ENCODE data around the gene CXCL11.
"Not testable (repeated sequence)": the region's sequence is repeated elsewhere in the genome, so short reads cannot be mapped to it uniquely, and the experiment has no call there.

CXCL11 gene

DNA sequence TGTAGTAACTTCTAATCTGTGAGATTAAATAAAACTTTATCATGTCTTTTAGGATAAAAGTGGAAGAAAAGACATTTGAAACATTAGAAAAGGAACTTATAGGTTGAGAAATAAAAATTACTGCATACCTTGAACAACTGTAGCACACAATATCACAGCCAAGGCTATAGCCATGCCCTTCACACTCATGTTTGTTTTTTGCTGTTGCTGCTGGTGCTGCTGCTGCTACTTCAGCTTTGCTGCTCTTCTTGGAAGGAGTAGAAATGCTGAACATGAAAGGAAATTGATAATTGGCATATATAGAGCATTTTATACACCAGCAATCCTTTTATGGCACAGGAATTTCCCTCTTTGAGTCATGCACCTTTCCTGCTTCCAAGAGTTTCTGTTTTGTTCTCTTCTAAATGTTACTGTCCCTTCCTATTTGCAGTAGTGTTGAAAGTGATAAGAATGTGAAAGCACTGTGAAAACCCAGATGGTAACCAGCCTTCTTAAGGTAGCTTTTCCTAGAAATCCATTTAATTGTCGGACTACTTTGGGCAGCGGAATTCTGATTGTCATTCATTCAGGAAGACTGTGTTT, at the start of gene CXCL11:
TSS of gene CXCL11 (minus strand) at position 272 of the 582 bp plus-strand sequence. CDS start at position 189, 83 bp downstream.
- FAIRE-seq (no peak), DNase-seq (ENCODE audit: extremely low spot score, insufficient read length, low read depth) (no peak)

DNA sequence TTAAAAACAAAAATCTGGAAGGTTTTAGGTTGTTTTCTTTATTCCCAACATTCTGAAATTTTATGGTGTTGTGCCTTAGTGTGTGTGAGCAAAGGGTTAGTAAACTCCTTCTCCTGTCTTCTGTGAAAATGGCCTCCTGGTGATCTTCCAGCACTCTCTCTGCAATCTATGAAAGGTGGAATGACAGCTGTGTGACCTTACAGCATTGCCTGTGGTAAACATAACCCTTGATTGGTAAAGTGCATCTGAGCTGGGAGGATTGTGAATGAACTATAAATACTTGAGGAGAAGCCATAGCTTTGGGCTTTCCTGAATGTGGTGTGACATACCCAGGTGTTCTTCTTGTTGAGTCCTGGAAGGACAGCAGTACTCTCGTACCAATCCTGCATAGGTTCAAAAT, 48.7 kb upstream of the CXCL11 start:
- FAIRE-seq (no peak), DNase-seq (ENCODE audit: extremely low spot score, insufficient read length, low read depth) (no peak)

DNA sequence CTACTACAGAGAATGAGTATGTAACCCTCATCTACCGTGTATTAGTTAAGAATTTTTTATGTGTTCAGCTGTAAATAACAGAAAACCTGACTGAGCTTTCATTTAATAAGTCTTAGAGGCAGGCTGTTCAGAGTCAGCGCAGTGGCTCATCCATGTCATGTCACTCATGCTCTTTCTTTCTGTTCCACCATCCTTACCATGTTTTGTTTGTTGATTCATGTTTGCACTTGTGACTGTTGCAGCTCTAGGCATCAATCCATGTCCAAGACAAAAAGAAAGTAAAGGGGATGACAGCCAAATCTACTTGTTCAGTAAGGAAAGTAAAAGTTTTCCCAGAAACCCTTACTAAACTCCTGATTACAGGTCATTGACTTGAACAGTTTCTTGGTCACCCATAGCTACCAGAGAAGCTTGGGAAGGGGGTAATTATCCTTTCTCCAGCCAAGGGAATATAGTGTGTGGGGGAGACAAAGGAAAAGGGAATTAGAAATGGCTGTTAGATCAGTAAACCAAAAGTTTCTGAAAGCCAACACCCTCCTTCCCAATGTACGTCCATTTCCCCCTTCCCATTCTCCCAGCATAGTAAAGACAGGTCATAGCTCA, 47.6 kb upstream of the CXCL11 start:
- FAIRE-seq, result no peak
- DNase-seq (ENCODE audit: extremely low spot score, insufficient read length, low read depth), result no peak

DNA sequence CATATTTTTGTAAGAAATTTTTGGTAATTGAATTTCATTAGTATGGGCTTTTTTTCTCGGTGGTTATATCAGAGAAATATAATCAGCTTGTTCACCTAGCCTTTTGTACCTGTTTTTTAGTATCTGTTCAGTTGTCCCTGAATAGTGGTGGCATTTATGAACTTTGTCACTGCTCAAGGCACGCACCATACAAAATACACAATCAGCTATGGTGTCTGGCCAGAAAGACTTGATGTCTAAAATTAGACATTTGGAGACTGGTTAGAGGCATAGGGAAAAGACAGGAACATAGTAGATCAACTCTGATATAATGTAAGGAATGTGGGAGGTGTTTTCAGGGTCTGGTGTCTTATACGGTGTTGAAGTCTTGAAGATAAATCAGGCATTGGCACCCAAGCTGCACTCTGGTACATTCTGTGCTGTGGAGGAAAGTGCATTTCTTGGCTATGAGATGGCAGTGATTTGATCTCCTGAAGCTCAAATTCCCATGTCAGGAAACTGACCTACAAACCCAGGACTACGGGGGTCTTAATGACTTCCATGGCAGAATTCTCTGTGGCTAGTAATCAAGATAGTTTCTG, 42.3 kb upstream of the CXCL11 start:
- FAIRE-seq, result no peak
- no peak for DNase-seq (ENCODE audit: extremely low spot score, insufficient read length, low read depth)

DNA sequence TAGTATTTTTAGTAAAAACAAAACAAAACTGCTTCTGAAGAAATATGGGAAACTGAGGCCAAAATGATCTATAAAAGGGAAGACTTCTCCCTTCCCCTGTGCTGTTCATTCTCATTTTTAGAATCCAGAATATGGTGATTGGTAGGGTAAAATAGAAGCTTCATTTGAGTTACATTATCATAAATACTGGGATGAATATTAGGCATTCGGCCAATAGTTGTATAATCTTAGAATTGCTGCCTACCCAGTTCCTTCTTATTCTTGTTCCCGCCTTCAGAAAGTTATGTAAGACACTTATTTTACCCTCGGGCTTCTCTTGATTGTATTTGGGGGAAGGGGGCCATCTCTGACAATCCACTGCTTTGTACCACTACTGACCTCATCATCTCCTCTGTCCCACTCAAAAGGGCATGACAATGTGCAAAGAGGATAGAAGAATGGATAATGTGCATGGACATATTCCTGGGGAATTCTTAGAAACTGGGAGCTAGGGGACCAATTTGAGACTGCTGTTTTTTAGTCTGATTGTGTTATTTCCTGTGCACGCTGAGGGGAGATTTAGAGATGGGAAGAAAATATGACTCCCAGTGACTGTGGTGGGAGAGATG, 39.2 kb upstream of the CXCL11 start:
- no peak for FAIRE-seq
- DNase-seq (ENCODE audit: extremely low spot score, insufficient read length, low read depth), result no peak

DNA sequence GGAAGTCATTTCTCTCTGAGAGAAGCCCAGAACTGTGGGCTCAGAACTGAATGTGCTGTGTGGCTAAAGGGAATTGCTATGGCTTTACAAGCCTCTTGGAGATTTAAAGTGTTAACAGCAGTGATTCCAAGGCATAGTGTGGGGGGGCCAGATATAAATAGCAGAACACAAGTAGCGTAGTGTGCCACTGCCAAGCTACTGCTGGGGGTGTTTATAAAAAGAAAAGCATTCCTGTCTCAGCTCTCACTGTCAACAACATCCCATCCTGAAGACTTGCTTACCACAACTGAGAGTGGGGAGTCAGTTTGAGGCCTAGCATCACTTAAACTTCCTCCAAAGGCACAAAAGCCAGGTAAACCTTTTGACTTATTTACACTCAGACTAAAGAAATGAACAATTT, 38.6 kb upstream of the CXCL11 start, which contains the start of gene ART3:
TSS of gene ART3 (plus strand) at position 242 of the 400 bp plus-strand sequence. CDS start 1,181 bp downstream, outside the sequence.
- FAIRE-seq, result no peak

DNA sequence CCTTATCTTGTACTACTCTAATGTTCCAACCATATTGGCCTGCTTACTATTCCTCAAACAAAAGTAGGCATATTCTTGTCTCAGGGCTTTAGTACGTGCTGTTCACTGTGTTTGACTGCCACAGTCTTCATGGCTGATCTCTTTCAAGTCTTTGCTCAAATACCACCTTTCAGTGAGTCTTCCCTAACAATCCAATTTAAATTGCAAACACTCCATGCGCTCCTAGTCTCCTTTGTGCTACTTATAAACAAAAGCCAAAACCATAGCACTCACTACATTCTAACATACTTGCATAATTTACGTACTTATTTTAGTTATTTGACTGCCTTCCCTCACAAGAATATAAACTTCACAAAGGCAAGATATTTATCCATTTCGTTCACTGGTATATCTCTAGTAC, 36.9 kb upstream of the CXCL11 start:
- DNase-seq (ENCODE audit: extremely low spot score, insufficient read length, low read depth) (no peak), FAIRE-seq (no peak)

More for the DNA sequence above, 38.6 kb upstream of the CXCL11 start, which contains the start of gene ART3:
- no peak for DNase-seq (ENCODE audit: extremely low spot score, insufficient read length, low read depth)

DNA sequence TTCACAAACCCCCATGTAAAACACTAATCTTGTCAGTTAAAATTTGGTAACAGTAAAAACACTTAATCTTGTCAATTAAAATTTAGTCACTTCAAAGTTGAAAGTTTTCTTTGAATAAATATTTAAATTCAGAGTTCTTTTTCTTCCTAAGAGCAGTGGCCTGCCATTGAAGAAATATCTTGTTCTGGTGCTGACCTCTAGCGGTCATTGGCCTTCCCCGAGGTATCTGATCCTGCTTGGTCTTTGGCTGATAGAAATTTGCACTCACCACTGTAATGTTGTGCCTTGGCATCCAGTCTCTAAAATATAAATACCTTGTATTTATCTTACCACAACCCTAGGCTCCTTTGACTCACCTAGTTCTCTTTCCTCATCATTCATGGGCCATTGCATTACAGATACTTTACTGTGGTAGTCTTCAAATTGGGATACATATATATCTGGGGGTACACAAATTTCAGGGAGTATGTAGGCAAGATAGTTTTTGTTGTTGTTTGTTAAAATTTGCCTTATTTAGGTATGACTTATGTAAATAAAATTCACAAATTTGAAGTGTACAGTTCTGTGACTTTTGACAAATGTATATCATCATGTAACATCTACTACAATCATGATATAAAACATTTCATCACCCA, 31.9 kb upstream of the CXCL11 start:
- DNase-seq (ENCODE audit: extremely low spot score, insufficient read length, low read depth) (no peak), FAIRE-seq (peak; percentile 87)

DNA sequence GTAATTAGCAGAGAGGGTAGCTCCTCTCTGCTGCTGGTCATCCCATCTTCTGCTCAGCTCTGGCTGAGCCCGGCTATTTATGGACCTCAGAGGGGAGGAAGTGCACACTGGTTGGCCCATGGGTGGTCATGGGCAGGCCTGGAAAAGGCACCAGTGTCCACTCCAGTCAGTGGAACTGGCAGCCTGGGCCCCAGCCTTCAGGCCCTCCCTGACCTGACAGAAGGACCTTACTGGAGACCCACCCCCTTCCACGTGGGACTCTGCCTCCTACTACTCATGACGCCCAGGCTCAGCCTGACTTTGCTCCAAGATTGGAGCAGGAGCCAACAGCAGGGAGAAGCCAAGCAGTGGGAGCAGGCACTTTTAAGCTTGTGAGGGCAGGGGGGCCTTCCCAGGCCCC, 30.7 kb upstream of the CXCL11 start:
- DNase-seq (ENCODE audit: extremely low spot score, insufficient read length, low read depth) (no peak), FAIRE-seq (no peak)

DNA sequence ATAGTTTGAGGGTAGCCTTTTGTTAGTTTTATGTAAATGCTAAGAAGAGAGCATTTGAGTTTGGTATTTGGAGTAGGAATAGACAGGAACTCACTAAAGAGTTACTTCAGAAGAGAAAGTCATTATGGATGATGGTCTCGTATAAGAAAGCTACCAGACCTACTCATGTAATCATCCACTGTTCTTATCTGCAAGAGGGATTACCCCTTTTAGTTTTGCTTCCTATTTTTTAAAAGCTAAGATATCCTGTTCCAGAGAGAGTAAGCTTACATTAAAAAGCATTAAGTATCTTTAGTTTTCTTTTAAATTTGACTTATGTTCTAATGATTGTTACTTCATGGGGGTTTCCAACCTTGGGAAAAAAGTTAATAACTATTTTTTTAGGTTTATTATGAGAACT, 26.1 kb upstream of the CXCL11 start:
- FAIRE-seq (peak; percentile 73), DNase-seq (ENCODE audit: extremely low spot score, insufficient read length, low read depth) (no peak)

DNA sequence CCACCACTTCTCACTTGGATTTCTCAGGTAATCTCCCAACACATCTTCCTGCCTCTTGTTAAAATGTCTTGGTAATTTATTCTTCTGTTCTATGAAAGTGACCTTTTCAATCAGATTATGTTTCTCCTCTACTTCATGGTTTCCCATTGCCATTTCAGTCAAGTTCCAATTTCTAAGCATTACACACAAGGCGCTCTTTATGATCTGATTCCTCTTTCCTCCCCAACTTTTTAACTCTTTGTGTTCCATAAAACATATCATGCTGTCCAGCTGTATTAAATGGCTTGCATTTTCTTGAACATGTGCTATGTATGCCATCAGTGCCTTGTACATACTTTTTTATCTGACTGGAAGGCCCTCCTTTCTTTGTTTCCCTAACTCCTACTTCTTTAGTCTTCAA, 25.6 kb upstream of the CXCL11 start:
- no peak for DNase-seq (ENCODE audit: extremely low spot score, insufficient read length, low read depth)
- no peak for FAIRE-seq

DNA sequence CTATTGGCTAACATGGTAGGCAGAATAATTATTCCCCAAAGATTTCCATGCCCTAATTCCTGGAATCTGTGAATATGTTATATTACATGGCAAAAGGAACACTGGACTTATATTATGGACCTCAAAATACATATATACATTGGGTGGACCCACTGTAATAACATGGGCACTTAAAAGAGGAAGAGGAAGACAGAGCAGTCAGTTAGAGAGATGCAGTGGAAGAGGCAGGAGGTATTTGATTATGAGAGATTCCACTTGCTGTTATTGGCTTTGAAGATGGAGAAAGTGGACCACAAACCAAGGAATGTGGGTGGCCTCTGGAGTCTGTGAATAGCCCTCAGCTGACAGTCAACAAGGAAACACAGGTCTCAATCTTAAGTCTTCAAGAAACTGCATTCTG, 24.6 kb upstream of the CXCL11 start:
- DNase-seq (ENCODE audit: extremely low spot score, insufficient read length, low read depth) (no peak), FAIRE-seq (no peak)

DNA sequence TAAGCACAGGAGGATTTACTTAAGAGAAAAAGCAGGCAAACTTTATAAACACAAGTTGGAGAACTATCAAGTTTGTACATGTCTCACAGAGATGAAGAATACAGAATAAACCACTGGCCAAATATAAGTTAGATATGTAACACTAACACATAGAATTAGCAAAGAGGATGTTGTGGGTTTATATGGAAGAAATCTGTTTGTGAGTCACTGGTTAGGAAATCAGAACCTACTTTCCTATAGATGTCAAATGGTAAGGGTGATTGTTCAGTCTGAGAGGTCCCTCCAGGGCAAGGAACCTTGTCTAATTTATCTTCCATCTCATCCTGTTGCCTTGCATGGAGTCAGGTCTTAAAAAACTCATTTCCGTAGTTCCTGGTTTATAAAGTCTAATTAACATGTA, 23.9 kb upstream of the CXCL11 start:
- no peak for DNase-seq (ENCODE audit: extremely low spot score, insufficient read length, low read depth)

DNA sequence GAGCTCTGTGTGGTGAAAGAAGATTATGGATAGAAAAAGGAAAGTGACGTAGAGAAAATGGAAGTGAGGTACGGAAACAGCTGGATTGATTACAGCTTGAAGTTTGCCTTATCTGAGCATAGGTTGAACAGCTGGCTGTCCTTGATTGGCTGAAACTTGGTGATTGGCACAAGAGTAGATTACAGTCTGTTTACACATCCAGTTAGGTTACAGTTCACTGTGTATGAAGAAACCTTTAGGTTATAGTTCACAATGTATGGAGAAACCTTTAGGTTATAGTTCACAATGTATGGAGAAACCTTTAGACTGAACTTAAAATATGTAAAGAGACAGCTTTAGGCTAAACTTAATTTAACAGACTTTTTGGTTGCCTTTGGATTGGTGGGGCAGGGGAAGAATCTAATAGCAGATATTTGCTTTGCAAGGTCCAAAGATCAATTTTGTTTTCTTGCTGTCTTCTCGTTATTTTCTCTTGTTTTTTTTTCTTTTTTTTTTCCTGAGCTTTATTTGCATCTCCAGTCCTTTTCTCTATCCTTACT, 23.1 kb upstream of the CXCL11 start:
- FAIRE-seq (no peak), DNase-seq (ENCODE audit: extremely low spot score, insufficient read length, low read depth) (no peak)

More for the DNA sequence above, 23.9 kb upstream of the CXCL11 start:
- FAIRE-seq, result no peak

DNA sequence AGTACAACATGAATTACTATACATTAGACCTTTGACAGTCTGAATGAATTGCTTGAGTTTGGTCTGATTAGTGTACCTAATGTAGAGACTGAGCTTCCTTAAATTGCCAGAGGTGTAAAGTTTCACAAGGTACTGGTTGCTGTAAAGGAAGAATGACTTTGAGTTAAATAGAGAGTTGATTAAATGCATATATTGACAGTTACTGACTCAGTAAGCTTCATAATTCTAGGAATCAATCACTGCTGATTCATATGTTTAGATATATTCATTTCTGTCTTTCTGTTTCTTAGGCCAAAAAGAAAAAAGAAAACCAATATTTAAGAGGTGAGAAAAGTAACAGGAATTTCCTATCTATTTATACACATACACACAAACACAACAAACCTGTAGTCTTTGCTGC, 22.4 kb upstream of the CXCL11 start:
- peak; percentile 86 for FAIRE-seq

DNA sequence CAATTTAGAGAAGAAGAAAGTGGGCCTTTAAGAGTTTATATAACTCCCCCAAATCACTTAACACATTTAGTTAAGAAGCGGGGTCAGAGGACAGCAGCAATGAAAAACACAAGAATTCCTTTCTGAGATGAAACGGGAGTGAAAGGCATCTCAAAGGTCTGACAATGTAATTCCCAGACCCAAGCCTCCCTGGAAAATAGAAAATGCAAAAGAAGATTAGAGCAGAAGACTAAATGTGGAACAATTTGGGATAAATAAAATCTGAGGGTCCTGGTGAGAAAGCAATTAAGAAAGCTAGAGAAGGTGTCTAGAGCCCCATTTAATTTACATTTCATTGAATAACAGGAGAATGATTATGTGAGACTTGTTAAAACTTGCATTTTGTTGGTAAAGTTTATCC, 19.6 kb upstream of the CXCL11 start:
- FAIRE-seq (no peak), DNase-seq (ENCODE audit: extremely low spot score, insufficient read length, low read depth) (no peak)

More for the DNA sequence above, 22.4 kb upstream of the CXCL11 start:
- DNase-seq (ENCODE audit: extremely low spot score, insufficient read length, low read depth), result peak; percentile 22

DNA sequence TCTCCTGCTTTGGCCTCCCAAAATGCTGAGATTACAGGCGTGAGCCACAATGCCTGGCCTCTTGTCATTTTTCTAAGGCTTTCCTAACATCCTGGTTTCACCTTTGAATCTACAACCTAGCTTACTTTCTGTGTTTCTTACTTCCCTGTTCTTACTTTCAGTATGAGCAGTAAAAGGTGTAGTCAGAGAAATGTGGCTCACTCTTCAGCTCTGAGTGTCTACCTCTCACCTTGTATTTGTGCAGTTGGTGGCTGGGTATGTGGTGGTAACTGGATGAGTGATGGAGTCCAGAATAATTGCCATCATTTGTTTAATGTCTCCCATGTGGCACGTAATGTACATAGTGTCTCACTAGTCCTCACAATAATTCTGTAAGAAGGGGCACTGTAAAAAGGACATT, 19.1 kb upstream of the CXCL11 start:
- peak; percentile 50 for DNase-seq (ENCODE audit: extremely low spot score, insufficient read length, low read depth)
- peak; percentile 96 for FAIRE-seq

DNA sequence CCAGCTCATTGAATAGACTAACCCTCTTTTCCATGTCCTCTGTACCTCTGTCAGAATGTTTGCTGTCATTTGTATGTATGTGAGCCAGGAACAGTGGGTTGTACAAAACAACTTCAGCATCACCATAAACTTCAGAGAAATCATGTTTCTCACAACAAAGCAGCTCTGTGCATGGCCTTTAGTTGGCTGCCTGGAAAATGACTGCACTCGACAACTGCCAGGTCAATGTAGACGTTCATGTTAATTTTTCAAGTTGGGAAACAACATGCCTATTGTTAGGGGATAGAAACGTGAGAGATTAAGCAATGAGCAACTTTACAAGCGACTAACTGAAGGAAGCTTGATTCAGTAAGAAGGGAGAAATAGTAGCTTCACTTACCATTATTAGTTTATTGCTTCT, 17.9 kb upstream of the CXCL11 start:
- DNase-seq (ENCODE audit: extremely low spot score, insufficient read length, low read depth), result no peak
- FAIRE-seq, result peak; percentile 29

DNA sequence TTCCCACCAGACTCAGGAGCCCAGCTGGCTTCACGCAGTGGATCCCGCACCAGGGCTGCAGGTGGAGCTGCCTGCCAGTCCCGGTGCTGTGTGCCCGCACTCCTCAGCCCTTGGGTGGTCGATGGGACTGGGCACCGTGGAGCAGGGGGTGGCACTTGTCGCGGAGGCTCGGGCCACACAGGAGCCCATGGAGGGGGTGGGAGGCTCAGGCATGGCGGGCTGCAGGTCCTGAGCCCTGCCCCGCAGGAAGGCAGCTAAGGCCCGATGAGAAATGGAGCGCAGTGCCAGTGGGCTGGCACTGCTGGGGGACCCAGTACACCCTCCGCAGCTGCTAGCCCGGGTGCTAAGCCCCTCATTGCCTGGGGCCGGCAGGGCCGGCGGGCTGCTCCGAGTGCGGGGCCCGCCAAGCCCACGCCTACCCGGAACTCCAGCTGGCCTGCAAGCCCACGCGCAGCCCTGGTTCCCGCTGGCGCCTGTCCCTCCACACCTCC, 14.7 kb upstream of the CXCL11 start:
- FAIRE-seq; DNase-seq (ENCODE audit: extremely low spot score, insufficient read length, low read depth): not testable (repeated sequence)

DNA sequence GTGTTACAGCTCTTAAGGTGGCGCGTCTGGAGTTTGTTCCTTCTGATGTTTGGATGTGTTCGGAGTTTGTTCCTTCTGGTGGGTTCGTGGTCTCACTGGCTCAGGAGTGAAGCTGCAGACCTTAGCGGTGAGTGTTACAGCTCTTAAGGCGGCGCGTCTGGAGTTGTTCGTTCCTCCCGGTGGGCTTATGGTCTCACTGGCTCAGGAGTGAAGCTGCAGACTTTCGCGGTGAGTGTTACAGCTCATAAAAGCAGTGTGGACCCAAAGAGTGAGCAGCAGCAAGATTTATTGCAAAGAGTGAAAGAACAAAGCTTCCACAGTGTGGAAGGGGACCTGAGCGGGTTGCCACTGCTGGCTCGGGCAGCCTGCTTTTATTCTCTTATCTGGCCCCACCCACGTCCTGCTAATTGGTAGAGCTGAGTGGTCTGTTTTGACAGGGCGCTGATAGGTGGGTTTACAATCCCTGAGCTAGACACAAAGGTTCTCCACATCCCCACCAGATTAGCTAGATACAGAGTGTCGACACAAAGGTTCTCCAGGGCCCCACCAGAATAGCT, 14.1 kb upstream of the CXCL11 start:
- DNase-seq (ENCODE audit: extremely low spot score, insufficient read length, low read depth); FAIRE-seq: not testable (repeated sequence)

Data from GM18507 (cell line).